Cerebellar cortex (tissue), 1 donor: Measurements from ENCODE around the gene SPON1.
"Not testable (repeated sequence)": the region's sequence is repeated elsewhere in the genome, so short reads cannot be mapped to it uniquely, and the experiment has no call there.

ENCODE experiments used
- DNase-seq: peaks from one replicate; pipeline ENCODE4 v3.0.0-alpha.2; 2015; ENCODE audit warnings: low spot score

SPON1 gene

DNA sequence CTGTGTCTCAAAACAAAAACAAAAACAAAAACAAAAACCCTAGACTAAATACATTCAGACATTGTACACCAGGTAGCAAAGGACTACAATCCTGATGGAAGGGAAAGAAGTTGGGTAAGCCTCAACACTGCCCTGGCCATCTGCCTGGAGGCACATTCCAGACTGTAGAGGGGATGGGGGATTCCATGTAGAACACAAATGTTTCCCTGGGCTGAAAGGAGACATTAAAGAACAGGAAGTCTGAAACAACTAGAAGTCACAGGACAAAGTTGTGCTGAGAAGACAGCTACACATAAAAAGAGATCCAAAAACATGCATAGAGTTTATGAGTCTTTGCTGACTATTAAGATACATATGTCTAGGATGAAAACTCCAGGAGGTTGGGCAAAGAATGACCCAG is 312.6 kb downstream of the SPON1 start:
- DNase-seq, result no peak

DNA sequence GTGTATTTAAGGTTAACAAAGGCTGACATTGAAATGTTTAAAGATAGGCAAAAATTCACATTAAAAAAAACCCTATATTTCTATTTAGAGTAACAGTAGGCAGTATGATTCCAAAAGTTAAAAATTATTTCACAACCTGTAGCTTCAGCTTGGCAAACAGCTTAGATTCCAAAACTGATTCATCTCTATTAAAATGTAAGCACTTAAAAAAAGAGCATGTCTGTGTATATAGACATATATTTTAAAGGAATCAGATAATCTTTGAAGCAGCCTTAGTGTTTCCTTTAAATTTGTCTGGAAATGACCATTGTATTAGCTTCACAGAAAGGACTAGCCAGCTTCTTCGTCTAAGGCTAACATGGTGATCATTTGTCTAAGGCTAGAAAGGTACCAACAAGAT is 316.3 kb downstream of the SPON1 start:
- DNase-seq, result not testable (repeated sequence)

DNA sequence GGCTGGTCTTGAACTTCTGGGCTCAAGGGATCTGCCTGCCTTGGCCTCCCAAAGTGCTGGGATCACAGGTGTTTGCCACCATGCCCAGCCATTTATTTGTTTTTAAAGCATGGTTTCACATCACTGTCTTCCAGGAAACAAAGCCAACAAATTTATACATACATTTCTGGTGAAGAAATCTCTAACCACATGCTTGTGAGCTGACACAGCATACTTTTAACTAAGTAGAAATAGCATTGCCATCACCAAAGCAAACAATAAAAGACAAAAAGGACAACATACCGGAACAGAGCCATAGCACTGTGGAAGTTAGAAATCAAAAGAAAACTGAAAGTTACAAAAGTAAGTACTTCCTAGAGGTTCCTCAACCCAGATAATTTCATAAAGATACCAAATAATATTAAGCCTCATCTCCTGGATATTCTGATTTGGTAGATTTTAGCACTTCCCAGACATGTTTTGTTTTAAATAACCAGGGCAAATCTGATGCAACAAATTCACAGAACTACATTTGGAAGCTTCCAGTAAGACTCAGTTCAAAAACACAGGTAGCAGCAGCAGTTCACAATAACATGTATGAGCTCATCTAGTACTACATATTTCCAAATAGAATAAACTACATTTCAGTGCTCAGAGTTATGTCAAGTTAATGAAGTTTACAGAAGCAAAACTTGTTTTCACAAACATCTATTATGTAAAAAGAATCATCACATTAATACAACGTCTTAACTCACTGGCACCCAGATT is 325.8 kb downstream of the SPON1 start:
- no peak for DNase-seq

DNA sequence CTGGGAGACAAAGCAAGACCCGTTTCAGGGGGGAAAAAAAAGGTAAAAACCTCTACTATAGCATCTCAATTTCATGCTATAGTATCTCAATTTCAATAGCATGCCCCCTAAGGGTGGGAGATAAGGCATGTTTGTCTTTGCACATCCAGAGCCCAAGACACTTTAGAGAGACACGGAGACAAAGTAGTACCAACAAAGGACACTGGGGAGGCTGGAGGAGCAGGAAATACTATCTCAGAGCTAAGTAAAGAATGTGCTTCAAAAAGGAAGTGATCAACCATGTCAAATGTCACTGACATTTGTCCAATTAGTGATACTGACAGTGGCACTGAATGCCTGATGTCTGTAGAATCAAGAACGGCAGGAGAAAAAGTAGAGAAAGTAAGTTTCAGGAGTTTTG is 327.9 kb downstream of the SPON1 start:
- DNase-seq, result no peak

DNA sequence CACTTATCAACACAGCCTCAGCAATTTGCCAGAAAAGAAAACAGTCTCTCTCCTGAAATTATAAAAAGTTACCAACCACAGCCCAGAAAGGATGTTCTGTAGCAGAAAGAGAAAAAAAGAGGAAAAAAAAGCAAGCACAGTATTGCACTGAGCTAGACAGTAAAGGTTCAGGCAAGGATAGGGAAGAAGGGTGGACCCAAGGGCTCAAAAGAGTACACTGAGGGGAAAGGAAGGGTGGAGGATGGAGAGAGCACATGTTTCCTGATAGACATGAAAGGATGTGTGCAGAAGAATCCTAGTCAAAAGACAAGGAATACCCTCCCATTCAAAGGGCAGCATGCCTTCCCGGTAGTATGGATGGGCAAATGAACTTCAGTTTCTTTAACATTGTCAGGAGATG is 337.4 kb downstream of the SPON1 start:
- DNase-seq, result no peak

DNA sequence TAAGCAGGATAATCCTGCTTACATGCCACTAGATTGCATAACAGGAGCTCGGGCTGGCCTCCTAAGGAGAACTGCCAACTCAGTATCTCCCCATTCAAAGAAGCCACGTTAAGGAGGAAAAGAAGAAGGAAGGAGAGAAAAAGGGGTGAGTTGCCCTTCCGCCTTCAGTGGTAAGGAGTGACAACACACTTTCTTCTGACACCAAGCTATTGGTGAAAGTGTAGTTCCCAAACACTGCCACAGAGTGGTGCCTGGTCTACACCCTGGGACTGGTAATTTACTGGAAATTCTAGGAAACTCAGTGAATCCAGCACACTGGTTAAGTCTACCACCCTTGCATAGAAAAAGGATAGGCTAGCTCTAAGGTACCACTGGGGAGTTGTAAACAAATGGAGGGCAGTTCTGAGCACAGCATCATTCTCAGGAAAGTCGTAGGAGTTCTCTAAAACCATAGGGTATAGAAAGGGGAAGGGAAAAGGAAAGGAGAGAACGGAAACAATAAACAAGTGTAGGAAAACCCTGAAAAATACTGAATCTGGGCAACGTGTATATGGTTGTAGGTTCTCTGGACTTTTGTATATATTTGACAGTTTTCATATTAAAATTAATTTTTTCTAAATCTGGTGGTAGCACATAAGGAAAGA is 338.3 kb downstream of the SPON1 start:
- DNase-seq, result peak; percentile 87

DNA sequence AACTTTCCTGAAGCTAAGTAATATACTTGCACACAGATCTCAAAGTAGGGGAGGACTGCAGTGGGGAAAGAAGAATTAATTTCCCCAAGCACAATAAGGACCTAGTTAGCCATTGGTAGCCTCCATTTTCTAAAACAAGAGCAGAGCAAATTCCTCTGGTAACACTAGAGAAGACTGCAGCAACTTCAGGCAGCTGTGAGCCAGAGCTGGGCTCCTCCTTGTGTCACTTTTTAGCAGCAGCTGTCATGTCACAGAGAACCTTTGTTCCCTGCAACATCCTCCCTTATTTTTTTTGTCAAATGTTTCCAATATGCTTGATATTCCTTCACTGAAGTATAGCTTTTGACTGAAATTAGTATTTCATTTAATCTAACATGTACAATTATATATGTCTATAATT is 342.1 kb downstream of the SPON1 start:
- no peak for DNase-seq

DNA sequence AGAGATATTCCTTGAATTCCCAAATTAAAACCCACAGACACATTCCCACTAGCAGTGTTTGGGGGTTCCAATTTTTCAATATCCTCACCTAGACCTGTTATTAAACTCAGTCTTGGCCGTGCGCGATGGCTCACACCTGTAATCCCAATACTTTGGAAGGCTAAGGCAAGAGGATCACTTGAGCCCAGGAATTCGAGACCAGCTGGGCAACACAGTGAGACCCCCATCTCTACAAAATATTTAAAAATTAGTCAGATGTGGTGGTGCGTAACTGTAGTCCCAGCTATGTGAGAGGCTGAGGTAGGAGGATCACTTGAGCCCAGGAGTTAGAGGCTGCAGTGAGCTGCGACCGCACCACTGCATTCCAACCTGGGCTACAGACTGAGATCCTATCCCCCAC is 343.1 kb downstream of the SPON1 start:
- DNase-seq, result no peak

DNA sequence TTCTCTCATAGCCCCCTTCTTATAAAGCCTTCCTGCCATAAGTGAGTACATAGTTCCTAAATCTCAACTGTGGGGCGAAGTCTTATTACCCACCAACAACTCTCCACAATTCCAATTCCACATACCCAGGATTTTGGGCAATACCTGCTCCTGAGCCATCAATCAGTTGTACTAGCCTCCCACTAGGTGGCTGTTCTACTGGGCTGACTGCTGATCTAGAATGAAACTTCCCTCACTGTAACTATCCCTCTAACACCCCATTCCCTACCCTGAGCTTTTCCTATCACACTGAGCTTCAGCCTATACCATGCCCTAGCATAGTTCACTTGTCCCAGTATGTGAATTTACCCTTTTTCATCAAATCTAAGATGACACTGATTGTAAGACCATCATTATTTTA is 344.0 kb downstream of the SPON1 start:
- DNase-seq, result no peak

DNA sequence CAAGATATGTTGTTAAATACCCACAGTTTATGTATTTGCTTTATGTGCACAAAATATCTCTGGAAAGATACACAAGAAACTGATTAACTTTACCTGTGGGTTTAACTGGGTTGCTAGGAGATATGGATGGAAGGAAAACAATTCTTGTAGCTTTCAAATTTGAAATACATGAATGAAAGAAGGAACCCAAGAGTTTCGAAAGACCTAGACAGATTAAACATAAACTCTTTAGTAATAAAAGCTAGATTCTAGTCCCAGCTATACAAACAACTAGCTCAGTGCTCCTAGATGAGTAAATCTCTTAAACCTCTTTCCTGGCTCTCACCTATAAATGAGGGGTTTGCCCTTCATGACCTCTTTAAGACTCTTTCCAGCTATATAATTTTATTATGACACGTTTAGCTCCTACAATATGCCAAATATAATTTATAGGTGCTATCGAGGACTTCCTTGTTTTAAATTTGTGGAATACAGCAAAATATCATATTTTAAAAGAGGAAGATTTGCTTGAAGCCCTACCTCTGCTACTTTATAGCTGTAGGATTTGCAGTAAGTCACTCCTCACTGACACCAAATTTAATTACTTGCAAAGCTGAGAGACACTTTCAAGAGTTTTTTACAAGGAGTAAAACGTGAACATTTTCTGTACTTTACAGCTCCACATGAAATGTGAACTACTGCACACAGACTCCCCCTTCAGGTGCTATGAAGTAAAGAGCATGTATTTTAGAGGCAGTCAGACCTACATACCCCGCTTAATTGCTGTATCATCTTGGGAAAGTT is 345.8 kb downstream of the SPON1 start:
- DNase-seq, result peak; percentile 52

DNA sequence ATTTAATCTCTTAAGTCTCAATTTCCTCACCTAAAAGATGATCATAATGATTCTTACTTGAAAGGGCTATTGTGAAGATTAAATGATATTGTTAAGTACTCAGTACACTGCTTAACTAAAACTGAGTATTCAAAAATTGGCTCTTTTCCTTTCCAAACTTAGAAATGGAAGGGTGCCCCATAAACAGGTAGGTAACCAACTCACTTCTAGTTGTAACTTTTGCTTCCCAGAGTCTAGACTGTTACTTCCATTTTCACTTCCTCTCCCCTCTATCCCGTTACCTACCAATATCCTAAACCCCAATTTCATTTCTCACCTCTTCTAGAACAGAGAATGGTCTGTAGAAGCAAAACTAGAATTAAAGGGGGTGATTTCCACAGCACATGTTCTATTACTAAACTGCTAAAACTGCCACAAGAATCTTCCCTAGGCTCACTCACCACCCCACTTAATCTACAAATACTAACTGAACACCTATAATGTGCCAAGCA is 346.4 kb downstream of the SPON1 start:
- no peak for DNase-seq

DNA sequence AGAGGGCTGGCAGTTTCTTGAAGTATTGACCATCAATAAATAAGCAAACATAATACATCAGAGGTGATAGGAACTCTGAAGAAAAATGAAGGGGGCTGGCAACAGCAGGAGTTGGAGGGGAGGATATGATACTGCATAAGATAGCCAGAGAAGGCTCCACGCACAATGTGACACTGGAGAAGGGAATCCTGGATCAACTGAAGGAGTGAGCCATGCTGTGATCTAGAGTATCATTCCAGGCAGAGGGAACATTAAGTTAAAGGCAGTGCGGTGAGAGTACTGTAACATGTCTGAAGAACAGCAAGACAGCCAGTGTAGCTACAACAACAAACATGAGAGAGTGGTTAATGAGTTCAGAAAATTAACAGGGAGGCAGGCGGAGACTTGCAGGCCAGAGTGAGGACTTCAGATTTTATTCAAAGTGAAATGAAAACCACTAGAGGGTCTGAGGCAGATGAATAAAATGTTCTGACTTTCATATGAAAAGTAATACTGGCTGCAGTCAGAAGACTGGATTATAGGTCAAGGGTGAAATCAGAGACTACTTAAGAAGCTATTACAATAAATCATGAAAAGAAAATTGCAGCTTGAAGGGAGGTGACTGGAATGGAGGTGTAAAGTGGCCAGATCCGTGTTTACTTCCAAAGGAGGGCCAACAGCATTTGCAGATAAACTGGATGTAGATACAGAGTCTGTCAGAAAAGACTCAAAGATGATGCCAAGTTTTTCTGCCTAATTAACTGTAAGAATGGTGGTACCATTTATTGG is 347.1 kb downstream of the SPON1 start:
- DNase-seq, result no peak

DNA sequence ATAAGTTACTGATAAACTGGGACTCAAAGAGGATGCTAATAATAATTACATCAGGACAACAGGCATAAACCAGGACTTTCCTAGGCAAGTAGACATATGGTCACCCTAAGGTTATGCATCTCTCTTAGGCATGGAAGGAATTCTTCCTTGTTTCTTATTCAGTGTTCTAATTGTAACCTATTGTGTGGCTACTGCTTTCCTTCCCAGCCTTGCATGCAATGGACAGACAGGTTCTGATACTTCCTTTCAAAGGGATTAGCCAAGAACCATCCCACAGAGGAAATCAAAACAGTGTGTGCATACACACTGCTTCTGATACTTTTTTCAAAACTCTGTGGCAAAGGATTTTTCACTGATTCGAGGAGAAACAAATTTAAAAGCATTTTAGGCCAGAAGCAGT is 348.2 kb downstream of the SPON1 start:
- DNase-seq, result no peak

DNA sequence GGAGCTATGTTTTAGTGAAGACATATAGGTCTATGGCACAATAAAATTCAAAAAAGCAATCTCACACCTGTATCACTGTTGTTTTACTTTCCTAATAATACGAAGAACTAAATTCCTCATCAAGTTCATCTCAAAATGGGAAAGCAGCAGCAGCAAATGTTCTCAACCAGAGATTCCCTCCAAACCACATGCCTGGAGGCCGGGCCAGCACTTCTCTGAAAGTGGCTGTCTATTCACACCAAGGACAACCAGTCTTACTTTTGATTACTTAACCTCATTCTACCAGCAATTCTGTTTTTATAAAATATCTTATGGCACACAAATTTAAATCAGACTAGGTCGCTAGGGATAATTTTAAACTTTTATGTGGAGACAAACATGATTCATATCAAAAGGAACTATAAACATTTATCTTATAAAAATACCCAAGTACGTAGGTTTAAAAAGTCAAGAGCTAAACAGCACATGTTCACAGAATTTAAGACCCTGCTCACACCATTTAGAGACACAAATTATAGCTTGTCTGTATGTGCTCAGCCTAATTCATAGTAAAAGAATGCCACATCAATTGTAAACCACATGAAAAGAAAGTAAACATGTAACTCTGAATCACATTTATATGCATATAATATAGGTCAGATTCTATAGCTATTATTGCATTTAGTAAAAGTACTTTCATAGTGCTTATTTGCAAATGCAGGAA is 350.4 kb downstream of the SPON1 start:
- no peak for DNase-seq

DNA sequence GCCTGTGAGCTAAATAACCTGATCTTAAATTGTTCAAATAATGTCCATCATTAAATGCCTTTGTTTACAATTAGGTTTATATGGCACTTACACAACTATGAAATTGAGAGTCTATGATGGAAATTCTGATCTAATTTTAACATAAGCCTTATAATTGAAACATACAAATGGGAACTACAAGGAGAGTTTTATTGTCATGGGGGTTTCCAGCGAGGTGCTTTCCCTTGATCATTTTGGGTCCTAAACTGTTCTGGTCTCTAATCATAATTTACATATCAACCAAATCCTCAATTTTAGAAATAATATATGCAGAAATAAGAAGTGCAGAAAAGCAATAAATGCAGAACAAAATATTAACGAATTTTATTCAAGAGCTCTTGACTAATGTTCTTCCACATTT is 351.6 kb downstream of the SPON1 start:
- DNase-seq, result no peak

DNA sequence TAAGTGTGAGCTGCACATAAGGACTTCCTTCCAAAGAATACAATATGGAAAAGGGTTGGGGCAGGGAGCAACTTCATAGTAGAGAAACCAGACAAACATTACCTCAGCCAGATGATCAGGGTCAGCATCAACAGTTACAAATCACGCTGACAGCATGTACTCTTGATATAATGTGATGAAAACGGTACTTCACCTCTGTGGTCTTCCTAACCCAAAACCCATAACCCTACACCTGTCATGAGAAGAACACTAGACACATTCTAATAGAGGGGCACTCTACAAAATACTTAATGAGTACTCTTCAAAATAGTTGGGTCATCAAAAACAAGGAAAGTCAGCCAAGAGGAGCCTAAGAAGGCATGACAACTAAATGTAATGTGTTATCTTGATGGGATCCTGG is 352.6 kb downstream of the SPON1 start:
- no peak for DNase-seq
